ENCODE measurements around the gene BTG4. TPM values are rescaled to one million over a fixed set of nuclear protein-coding genes. Genes with fewer than 3 reads are reported as not detected.
A peak's percentile ranks its signal among the peaks of the same experiment; 100 is the strongest.

Gene BTG4
- total RNA-seq, 1 experiment from 2014 or later = not detected

GRCh38 chr11:111454561-111455192, 57.5 kb downstream of the BTG4 start:
- peak; percentile 52 for DNase-seq
- Histone ChIP-seq H3K9me3 (no peaks in the 10 kb centered on the region), H3K27me3 (no peaks in the 10 kb centered on the region), H3K4me3 (no peak overlapping the region), H3K36me3 (no peaks in the 10 kb centered on the region)

GRCh38 chr11:111452817-111453552, 59.2 kb downstream of the BTG4 start:
- H3K9me3 ChIP-seq = no peaks in the 10 kb centered on the region
- no peaks in the 10 kb centered on the region for H3K27me3 ChIP-seq
- H3K36me3 ChIP-seq = no peaks in the 10 kb centered on the region
- no peak overlapping the region for H3K4me3 ChIP-seq
- no peak for DNase-seq

- DNase-seq = no peak
- no peaks in the 10 kb centered on the region for H3K27me3 ChIP-seq
- H3K4me3 ChIP-seq = no peak overlapping the region
- no peaks in the 10 kb centered on the region for H3K36me3 ChIP-seq
- H3K9me3 ChIP-seq = no peaks in the 10 kb centered on the region
These were observed 60.0 kb downstream of the BTG4 start for GRCh38 chr11:111452146-111452545.

GRCh38 chr11:111450480-111451320, 61.5 kb downstream of the BTG4 start:
- Histone ChIP-seq H3K36me3 (no peaks in the 10 kb centered on the region), H3K27me3 (no peaks in the 10 kb centered on the region), H3K4me3 (no peak overlapping the region), H3K9me3 (no peaks in the 10 kb centered on the region)
- no peak for DNase-seq

GRCh38 chr11:111449696-111450479, 62.3 kb downstream of the BTG4 start:
- H3K9me3 ChIP-seq = no peaks in the 10 kb centered on the region
- no peak overlapping the region for H3K4me3 ChIP-seq
- H3K27me3 ChIP-seq = no peaks in the 10 kb centered on the region
- no peak for DNase-seq
- H3K36me3 ChIP-seq = no peaks in the 10 kb centered on the region

GRCh38 chr11:111448831-111449557, 63.2 kb downstream of the BTG4 start:
- Histone ChIP-seq H3K36me3 (no peaks in the 10 kb centered on the region), H3K9me3 (no peaks in the 10 kb centered on the region), H3K4me3 (no peak overlapping the region), H3K27me3 (no peaks in the 10 kb centered on the region)
- no peak for DNase-seq

- Histone ChIP-seq H3K4me3 (no peak overlapping the region), H3K27me3 (no peaks in the 10 kb centered on the region), H3K36me3 (no peaks in the 10 kb centered on the region), H3K9me3 (no peaks in the 10 kb centered on the region)
- DNase-seq = no peak
These were observed 63.8 kb downstream of the BTG4 start for GRCh38 chr11:111448414-111448813.

GRCh38 chr11:111447931-111448330, 64.3 kb downstream of the BTG4 start:
- DNase-seq = no peak
- Histone ChIP-seq H3K4me3 (no peak overlapping the region), H3K9me3 (no peaks in the 10 kb centered on the region), H3K36me3 (no peaks in the 10 kb centered on the region), H3K27me3 (no peaks in the 10 kb centered on the region)

GRCh38 chr11:111447112-111447471, 65.1 kb downstream of the BTG4 start:
- no peak overlapping the region for H3K4me3 ChIP-seq
- no peaks in the 10 kb centered on the region for H3K27me3 ChIP-seq
- DNase-seq = no peak
- H3K36me3 ChIP-seq = no peaks in the 10 kb centered on the region
- H3K9me3 ChIP-seq = no peaks in the 10 kb centered on the region

- Histone ChIP-seq H3K36me3 (no peaks in the 10 kb centered on the region), H3K27me3 (no peaks in the 10 kb centered on the region), H3K9me3 (no peaks in the 10 kb centered on the region), H3K4me3 (no peak overlapping the region)
- peak; percentile 74 for DNase-seq
These were observed 65.6 kb downstream of the BTG4 start for GRCh38 chr11:111446404-111447111.

- Histone ChIP-seq H3K4me3 (no peak overlapping the region), H3K9me3 (no peaks in the 10 kb centered on the region), H3K36me3 (no peaks in the 10 kb centered on the region), H3K27me3 (no peaks in the 10 kb centered on the region)
- DNase-seq = no peak
These were observed 66.6 kb downstream of the BTG4 start for GRCh38 chr11:111445586-111445985.

Other genes with a start within 250 kb of the BTG4 start
- gene POU2AF3, start 213.8 kb downstream of the BTG4 start, total RNA-seq (2014; rRNA removed; shearing (Covaris generic); ENCODE audit: low replicate concordance) = not detected in 2 replicates
- not detected in 2 replicates for gene POU2AF1, start 133.1 kb downstream of the BTG4 start, total RNA-seq (2014; rRNA removed; shearing (Covaris generic); ENCODE audit: low replicate concordance)
- not detected in 2 replicates for gene HOATZ, start 2.4 kb upstream of the BTG4 start, total RNA-seq (2014; rRNA removed; shearing (Covaris generic); ENCODE audit: low replicate concordance)
- gene LAYN, start 28.3 kb upstream of the BTG4 start, total RNA-seq (2014; rRNA removed; shearing (Covaris generic); ENCODE audit: low replicate concordance) = 57.3 and 72.7 TPM in 2 replicates
- gene SIK2, start 90.1 kb upstream of the BTG4 start, total RNA-seq (2014; rRNA removed; shearing (Covaris generic); ENCODE audit: low replicate concordance) = 4.6 and 10.3 TPM in 2 replicates